NCI-H1417 (cell line): ENCODE measurements around the gene NTNG2.

Source experiments
- DNase-seq, 3 experiments: peaks; one replicate each; lab custom pipeline; 2025; lab: John Stamatoyannopoulos, UW

Gene NTNG2

DNA sequence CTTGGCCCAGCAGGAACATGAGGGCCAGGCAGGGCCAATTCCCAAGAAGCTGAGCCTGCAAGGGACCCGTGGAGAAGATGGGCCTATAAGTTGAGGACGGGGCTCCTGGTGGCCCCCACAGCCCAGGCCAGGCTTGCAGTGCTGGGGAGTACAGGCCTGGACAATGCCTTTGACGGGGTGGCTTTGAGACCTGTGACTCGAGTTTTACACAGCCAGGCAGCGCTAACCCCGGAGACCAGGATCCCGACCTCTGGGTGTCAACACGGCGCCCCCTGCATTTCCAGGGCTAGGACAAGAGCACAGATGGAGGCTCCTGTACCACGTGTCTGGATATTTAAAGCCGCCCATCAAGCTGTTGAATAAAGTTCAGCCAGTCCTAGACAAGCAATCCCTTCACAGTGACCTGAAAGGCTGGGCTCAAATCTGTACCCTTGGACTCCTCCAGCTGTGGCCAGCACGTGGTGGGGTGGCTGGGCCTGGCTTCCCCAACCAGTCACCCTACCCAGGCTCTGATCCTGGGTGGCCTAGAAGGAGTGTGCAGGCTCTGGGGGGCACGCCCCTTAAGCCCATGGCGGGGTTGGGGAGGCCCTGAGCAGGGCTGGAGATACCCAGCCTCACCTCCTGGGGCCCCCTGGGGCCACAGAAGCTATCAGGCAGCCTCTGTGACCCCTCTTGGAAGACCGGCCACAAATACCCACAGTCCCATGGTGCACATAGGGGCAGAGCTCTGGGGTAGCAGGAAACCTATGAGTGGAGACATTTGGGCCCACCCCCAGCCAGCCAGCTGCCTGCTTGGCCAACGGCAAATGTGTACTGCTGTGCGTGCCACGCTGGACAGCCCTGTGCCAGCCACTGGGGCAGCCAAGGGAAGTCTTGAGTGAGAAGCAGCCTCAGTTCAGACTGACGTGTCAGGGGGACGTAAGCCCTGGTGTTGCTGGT lies 88.7 kb downstream of the NTNG2 start:
- no peak for DNase-seq

DNA sequence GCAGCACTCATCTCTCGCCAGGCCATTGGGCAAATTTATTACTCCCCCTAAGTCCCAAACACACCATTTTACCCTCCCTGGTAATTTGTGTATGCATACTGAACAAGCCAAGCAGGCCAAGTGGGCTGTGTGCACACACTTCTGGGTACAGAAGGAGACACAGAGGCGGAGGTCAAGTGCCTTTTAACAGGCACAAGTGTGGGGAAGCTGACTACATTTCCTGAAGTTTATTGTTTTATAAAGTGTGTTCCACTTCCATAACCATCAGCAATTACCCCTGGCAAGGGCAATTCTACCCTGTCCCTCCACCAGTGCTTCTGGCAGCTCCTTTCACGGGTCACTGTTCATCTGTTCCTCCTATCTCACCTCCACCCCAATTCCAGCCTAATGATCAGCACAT lies 99.0 kb downstream of the NTNG2 start:
- DNase-seq, result no peak

DNA sequence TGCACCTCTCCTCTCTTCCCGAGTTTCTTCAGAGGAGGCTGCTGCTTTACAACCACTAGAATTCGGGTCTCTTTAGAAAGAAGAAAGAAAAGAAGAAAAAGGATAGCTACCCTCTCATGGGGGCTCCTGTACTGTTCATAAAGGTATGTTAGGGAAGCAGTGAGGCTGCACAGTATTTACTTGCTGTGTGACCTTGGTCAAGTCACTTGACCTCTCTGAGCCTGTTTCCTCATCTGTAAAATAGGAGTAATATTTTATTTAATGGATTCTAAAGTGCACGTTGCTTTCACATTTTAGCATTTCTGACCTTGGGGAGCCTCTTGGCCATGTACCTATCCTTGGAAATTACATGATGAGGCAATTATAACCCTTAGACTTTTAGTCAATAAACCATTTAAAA lies 104.2 kb downstream of the NTNG2 start:
- DNase-seq, result no peak

DNA sequence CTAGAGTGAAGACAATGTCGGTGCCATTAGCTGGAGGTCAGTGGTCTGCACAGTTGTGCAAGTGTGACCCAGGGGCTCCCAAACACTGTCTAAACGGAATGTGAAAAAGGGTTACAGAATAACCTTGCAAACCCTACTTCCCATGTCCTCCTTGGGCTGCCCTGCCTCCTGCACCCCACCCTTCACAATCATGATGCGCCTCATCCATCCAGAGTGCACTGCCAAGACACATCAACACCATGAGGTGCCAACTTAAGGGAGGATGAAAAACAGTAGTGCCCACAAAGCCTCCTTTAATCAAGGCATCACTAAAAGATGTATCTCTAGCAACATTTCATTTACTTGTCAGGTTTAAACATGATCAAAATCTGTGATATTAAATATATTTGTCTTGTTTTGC lies 105.8 kb downstream of the NTNG2 start:
- DNase-seq, result no peak

DNA sequence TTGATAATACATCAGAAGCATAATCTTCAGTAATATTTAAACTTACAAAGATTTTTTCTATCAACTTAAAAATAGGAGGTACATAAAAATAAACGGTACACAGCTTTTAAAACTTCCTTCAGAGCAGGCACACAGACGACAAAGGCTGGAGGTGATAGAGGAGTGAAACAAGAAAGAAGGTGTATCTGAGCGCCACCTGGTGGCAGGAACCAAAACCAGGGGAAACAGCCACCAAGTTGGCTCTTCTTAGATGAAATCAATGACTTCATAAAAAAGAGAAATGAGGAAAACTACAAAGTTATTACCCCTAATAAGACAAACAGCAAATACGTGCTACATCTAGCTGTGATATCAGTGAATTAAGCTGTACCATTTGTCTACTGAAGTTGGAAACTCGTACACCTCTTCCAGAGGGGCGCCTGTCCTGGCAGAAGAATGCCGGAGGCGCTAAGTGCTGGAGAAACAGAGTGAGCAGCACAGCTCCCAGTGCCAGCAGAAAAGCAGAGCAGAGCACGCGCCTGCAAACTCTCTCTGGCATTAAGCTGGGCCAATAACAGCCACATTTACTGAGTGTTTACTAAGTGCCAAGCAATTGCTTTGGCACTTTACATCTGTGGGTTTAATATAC lies 107.0 kb downstream of the NTNG2 start:
- peak; percentile 35 to 83 (median 52) for DNase-seq

DNA sequence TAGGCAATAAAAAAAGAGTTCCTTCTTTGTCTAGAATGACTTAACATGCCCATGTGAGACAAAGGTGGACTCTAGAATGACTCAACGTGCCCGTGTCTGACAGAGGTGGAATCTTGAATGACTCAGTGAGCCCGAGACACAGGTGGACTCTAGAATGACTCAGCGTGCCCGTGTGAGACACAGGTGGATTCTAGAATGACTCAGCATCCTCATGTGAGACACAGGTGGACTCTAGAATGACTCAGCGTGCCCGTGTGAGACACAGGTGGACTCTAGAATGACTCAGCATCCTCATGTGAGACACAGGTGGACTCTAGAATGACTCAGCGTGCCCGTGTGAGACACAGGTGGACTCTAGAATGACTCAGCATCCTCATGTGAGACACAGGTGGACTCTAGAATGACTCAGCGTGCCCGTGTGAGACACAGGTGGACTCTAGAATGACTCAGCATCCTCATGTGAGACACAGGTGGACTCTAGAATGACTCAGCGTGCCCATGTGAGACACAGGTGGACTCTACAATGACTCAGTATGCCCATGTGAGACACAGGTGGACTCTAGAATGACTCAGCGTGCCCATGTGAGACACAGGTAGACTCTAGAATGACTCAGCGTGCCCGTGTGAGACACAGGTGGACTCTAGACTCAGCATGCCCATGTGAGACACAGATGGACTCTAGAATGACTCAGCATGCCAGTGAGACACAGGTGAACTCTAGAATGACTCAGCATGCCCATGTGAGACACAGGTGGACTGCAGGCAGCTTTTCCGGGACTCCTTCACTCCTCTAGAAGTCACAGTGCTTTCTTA lies 108.1 kb downstream of the NTNG2 start:
- DNase-seq, result peak in 1 of 3 experiments; percentile 21

DNA sequence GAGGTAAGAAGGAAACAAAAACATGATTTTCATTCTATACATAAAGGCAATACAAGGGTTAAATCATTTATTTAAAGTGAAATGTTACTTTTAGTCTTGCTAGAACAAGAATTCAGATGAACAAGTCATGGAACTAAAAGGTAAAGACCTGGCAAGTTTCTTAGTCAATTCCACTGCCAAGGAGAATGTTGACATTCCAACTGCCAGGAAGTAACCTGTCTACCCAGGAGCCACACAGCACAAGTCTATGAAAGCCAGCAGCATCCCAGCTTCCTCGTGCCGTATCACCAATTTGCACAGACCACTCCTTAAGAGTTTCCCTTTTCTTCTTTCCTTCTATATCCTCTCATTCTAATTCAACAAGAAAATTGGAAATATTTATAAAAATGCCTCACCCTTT lies 113.0 kb downstream of the NTNG2 start:
- no peak for DNase-seq

DNA sequence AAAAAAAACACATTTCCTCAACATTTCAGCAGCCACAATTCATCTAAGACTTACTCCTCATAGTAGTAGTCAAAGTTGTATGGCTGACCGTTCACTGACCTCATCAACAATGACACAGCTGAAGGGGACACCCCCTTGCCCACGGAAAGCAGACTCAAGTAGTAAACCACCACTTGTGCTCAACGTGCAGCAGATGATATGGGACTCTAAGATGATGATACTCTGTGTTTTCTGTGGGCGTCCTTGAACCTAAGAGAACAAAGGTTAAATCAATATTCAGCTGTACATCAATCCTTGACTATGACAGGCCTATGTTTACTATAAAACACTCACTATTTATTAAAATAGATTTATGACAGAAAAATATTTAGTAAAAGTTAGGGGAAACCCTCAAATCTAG lies 121.3 kb downstream of the NTNG2 start:
- no peak for DNase-seq

DNA sequence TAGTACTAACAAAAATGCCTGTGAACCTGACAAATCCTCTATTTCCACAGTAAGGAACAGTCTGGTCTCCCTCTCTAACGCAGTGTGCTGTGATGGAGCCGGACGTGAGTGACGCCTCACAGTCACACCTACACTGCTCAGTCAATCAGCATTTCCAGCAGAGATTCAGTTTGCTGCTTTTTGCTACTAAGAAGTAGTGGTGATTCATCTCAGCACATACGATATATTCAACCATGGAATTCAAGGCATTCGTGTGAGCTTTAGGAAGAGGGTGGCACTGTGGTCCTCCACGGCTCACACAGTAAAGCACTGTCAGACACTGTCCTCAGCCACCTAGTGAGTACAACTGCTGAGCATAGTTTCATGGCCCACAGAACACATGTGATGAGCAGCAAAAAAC lies 122.0 kb downstream of the NTNG2 start:
- DNase-seq, result no peak

DNA sequence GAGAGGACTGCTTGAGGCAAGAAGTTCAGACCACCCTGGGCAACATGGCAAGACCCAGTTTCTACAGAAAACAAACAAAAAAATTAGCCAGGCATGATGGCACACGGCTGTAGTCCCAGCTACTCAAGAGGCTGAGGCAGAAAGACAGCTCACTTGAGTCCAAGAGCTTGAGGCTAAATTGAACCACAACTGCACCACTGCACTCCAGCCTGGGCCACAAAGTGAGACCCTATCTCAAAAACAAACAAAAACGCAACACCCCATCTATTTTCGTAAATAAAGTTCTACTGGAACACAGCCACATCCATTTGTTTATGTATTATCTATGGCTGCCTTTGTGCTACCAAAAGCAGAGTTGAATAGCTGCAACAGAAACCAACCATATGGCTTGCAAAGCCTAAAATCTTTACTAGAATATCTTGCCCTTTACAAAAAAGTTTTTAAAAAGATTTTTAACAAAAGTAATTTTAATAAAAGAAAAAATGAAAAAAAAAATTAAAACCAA lies 125.5 kb downstream of the NTNG2 start:
- no peak for DNase-seq

DNA sequence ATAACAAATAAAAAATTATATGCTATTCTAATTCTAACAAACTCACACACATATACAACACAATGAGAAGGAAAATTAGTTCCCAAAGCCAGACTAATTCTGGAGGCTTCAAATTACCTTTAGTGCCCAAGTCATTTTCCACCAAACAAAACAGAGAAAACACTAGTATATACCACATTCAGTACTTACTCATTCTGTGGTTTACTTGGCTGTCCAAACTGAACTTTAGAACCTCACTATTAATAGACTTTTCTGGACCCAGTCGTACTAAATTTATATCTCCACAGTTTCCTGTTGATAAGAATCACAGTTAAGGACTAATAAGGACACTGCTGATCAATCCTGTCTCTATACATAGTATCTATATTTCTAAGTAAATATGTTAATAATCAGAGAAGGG lies 126.5 kb downstream of the NTNG2 start:
- no peak for DNase-seq

DNA sequence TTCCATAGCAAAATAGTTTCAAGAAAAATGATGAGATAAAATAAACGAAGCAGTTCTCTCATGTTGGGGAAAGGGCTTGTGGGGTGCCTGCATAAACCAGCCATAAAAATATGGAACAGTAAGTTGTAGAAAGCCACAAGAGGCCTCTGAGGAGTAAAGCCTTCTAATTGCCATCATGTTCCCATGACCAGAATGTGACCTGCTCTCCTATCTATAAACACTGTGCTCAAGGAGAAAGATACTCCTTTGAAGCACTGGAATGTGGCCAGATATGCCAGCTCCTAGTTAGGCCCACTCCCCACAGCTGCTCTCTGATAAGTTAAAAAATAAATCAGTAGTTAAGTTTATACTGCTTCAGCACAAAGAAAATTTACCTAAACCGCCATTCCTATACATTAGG lies 127.1 kb downstream of the NTNG2 start:
- no peak for DNase-seq

DNA sequence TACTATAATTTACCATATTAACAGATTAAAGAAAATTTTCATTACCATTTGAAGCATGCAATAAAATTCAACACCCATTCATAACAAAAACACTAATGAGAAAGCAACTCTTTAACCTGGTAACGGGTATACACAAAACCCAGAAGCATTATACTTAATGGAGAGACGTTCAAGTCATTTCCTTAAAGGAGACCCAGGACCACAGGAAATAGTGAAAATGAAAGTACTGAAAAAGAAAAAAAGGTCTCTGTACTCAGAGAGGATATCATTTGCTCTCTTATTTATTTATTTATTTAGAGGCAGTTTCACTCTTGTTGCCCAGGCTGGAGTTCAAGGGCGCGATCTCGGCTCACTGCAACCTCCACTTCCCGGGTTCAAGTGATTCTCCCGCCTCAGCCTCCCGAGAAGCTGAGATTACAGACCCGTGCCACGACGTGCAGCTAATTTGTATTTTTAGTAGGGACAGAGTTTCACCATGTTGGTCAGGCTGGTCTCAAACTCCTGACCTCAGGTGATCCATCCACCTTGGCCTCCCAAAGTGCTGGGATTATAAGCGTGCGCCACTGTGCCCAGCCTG lies 131.4 kb downstream of the NTNG2 start:
- no peak for DNase-seq
